Renal pelvis (tissue), 4 donors: Measurements from ENCODE around the gene VWC2. TPM values are rescaled to one million over a fixed set of nuclear protein-coding genes. Genes with fewer than 3 reads are reported as not detected.

Source experiments
- DNase-seq: peaks from one replicate; pipeline ENCODE4 v3.0.0-alpha.2; 2013
- polyA plus RNA-seq, 3 donors: library from polyadenylated mRNA; unstranded; fragments of 120-200 nt; gene quantifications; one replicate each; pipeline ENCODE4 v1.2.1, GENCODE V29; 2013; ENCODE audit not compliant: insufficient read length in 3 of 3

VWC2 gene
- polyA plus RNA-seq, 3 donors = 1.1 to 1.2 (median 1.1) TPM

DNA sequence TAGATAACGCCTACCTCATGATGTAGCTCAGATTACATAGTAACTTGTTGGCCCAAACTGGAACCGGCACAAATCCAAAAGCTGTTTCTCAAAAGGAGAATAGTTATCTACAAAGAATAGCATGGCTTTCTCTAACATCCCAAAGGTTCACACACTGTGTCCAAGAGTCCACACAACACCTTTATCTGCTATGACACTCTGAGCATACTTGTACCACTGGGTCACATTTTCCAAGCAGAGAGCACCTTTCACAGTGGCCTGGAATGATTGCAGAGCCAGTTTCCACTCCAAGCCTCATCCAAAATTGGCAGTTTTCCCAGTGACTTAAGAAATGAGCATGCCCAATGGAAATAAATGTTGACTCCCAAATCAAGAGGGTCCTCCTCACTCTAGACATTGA, 155.3 kb downstream of the VWC2 start:
- DNase-seq = no peak

DNA sequence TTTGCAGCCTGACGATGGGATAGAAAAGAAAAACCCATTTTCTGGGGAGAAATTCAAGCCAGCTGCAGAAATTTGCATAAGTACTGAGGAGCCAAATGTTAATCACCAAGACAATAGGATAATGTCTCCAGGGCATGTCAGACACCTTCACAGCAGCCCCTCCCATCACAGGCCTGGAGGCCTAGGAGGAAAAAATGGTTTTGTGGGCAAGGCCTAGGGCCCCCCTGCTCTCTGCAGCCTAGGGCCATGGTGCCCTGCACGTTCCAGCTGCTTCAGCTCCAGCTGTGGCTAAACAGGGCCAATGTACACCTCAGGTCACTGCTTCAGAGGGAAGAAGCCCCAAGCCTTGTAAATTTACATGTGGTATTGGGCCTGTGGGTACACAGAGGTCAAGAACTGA, 158.2 kb downstream of the VWC2 start:
- DNase-seq = no peak

DNA sequence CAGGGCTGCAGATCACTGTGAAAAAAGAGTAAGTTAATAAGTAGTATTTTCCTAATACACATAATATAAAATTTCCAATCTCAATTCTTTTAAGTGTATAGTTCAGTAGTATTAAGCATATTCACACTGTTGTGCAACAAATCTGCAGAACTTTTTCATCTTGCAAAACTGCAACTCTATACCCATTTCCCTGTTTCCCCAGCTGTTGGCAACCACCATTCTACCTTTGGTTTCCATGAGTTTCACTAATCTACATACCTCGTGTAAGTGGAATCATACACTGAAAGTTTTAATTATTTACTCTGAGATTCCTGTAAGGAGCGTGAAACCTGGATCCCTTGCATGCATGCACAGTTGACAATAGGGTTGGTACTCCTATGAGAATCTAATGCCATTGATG, 164.2 kb downstream of the VWC2 start:
- DNase-seq = no peak
